Retinal pigment epithelial cell (primary cell): Measurements from ENCODE around the gene DCLK1.

Source experiments
- DNase-seq: peaks from one replicate; pipeline ENCODE4 v3.0.0-alpha.2; 2010; ENCODE audit warnings: low read depth
- H3K4me3 ChIP-seq: 2 replicates; pipeline ENCODE4 v1.5.1; 2011; ENCODE audit warnings: mild to moderate bottlenecking, low read length, control low read depth, moderate library complexity
- TF ChIP-seq, protein P1 (sequence below): conservative IDR thresholded peaks from 2 replicates; pipeline ENCODE4 v1.5.1; 2011; ENCODE audit warnings: low read depth, low read length, control low read depth, inconsistent platforms

Gene DCLK1

DNA sequence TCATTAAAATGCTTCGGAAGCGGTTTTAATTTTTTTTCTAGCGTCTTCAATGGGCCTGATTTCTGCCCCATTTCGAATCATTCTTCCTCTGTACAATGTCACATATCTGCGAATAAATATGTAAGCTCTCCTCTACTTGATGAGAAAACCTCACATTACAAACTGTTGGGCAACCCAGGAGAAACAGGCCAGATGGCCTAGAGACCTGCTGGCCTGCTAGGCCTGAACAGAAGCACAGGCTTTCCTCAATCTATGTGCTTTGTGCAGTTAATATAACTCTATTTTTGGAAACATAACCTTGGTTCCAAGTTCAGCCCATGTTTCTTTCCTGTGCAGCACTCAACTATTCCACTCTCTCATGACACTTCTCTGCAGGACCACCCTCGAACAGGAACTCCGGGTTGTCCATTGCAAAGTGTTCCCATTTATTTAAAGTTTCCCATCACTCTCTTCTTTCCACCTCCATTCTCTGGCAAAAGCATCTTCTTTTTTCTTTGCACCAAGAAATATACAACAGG, 42.0 kb downstream of the DCLK1 start:
- TF ChIP-seq, protein P1, sequence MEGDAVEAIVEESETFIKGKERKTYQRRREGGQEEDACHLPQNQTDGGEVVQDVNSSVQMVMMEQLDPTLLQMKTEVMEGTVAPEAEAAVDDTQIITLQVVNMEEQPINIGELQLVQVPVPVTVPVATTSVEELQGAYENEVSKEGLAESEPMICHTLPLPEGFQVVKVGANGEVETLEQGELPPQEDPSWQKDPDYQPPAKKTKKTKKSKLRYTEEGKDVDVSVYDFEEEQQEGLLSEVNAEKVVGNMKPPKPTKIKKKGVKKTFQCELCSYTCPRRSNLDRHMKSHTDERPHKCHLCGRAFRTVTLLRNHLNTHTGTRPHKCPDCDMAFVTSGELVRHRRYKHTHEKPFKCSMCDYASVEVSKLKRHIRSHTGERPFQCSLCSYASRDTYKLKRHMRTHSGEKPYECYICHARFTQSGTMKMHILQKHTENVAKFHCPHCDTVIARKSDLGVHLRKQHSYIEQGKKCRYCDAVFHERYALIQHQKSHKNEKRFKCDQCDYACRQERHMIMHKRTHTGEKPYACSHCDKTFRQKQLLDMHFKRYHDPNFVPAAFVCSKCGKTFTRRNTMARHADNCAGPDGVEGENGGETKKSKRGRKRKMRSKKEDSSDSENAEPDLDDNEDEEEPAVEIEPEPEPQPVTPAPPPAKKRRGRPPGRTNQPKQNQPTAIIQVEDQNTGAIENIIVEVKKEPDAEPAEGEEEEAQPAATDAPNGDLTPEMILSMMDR: no peak
- DNase-seq: no peak

DNA sequence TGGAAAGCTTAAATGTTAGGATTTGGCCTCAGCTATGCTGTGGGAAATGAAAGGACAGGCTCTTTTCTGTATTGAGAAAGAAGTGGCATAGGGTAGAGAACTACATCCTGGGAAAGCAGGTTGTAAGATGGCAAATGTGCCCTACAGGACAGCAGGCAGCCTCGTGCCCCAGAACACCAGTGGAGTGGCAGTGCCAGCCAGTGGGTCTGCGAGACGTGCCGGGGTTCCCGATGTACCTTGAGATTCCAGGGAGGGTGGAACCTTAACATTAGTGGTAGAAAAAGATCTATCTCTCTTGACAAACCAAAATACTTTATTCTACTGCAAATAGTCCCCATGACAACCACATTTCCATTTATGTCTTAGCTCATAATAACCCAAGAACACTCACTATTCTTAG, 42.7 kb downstream of the DCLK1 start:
- TF ChIP-seq, protein P1: no peak
- DNase-seq: no peak
- no peak overlapping the region for H3K4me3 ChIP-seq

More for the DNA sequence above, 42.0 kb downstream of the DCLK1 start:
- no peak overlapping the region for H3K4me3 ChIP-seq

DNA sequence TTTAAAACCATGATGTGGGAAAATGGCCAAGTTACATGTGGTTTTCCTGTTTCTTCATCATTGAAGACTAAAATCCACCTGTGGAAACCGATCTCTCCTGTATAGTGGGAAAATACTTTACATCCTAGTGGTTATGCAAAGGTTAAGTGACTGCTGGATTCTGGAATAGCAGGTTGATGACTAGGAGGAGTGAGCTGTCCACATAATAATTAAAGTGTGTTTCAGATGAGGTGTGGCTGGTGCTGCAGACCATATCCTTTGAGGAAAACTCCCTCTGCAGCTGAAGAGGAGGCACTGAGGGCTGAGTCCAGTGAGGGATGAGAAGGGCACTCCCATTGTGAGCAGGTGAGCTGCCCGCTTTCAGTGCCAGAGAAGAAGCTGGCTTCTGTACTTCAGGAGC, 43.2 kb downstream of the DCLK1 start:
- TF ChIP-seq, protein P1: no peak
- no peak for DNase-seq
- H3K4me3 ChIP-seq: no peak overlapping the region

DNA sequence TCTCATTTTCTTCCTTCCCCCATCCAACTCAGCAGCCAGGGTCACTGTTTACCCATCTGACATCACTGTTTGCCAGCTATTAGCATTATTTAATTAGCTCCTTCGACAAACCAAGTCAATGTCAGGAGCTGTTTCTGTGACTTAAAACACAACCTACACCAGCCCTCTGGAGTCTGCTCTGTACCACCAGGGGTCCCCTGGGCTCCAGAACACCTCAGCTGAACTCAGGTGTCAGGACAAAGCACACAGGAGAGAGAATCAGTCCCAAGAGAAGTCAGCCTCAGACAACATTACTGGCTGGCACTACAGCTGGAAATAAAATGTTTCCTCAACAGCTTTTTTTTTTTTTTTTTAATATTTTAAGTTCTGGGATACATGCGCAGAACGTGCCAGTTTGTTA, 45.1 kb downstream of the DCLK1 start:
- no peak overlapping the region for H3K4me3 ChIP-seq
- DNase-seq: no peak
- TF ChIP-seq, protein P1: peak; percentile 24

DNA sequence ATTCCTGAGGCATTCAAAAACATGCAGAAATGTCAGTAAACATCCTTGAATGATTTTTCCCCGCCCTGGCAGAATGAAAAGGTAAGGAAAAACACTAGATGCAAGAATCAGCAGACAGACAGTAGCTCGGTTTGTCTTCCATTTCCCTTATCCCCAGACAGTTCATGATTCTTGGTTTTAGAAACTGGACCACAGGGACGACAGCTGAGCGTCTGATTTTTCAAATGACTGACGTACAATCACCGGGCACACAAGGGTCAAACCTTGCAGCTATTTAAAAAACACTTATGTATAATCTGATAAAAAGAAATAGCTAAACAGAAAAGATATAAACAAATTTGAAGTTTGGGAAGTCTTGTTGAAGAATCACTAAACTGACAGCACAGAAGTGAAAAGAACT, 47.1 kb downstream of the DCLK1 start:
- TF ChIP-seq, protein P1: no peak
- DNase-seq: no peak
- no peak overlapping the region for H3K4me3 ChIP-seq

DNA sequence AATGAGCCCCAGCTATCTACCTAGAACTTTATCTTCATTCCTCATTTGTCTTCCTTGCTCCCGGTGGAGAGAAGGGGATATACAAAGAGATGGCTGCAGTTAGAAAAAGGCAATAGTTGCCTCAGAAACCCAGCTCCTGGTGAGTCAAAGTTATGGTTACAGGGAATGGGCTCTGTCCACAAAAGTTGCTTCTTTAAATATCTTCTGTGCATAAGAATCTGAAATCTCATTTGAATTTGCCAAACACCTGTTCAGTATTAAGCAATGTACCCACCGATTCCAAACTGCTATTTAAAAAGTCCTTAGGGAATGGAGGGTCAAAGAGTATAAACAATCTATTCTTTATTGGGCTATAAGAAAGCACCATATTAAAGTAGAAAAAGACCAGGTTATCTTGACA, 48.4 kb downstream of the DCLK1 start:
- DNase-seq: no peak
- TF ChIP-seq, protein P1: no peak
- H3K4me3 ChIP-seq: no peak overlapping the region

DNA sequence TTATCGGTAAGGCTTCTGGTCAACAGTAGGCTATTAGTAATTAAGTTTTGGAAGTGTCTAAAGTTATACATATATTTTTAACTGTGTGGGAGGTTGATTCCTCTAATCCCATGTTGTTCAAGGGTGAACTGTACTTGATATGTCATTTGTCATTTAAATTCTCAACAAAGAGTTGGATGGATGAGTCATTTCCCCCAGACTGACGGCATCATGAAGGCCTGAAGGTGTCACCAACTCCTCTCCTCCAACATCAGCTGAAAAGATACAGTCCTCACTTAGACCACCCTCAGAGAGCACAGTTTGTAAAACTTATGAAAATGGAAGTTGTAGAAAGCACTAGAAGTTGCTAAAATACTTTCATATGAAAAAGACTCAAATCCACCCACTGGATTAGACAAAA, 48.8 kb downstream of the DCLK1 start:
- no peak for DNase-seq
- TF ChIP-seq, protein P1: no peak
- H3K4me3 ChIP-seq: no peak overlapping the region
